Cortex of kidney (tissue), 1 donor: ENCODE results near the gene CD40LG.

Experiments
- DNase-seq: peaks from one replicate; lab custom pipeline; 2025; lab: John Stamatoyannopoulos, UW

Gene CD40LG

DNA sequence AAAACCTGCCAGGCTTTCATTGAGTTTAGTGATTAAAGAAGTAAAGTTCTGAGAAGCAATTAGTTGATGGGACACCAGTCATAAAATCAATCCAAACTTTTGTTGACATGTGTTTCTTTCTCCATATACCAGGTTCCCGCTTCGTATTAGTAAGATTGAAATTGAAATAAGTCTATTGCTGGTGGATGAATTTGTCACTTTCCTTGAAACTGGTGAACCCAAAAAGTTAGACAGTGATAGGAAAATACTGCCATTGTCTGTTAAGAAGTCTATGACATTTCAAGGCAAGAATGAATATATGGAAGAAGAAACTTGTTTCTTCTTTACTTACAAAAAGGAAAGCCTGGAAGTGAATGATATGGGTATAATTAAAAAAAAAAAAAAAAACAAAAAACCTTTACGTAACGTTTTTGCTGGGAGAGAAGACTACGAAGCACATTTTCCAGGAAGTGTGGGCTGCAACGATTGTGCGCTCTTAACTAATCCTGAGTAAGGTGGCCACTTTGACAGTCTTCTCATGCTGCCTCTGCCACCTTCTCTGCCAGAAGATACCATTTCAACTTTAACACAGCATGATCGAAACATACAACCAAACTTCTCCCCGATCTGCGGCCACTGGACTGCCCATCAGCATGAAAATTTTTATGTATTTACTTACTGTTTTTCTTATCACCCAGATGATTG lies at the start of gene CD40LG:
Gene CD40LG (plus strand): TSS at position 482 of the 684 bp plus-strand sequence. CDS start 91 bp downstream, at position 573.
- no peak for DNase-seq

DNA sequence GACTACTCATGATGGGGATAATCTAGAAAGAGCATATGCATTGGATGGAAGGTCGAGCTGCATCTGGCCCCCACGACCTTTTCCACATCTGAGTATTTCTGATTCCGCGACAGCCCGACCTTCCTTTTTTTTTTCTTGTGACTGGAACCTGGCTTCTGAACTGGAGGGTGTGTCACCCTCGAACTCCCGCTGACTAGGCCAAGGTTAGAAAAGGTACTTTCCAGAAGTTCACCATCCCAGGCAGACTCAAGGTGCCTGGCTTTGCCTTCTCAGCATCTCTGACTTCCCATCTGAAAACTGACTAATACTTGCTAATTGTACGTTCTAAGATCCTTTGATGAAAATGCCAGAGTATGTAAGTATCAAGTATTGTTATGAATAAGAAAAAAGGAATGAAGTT lies 49.3 kb upstream of the CD40LG start:
- DNase-seq, result no peak

DNA sequence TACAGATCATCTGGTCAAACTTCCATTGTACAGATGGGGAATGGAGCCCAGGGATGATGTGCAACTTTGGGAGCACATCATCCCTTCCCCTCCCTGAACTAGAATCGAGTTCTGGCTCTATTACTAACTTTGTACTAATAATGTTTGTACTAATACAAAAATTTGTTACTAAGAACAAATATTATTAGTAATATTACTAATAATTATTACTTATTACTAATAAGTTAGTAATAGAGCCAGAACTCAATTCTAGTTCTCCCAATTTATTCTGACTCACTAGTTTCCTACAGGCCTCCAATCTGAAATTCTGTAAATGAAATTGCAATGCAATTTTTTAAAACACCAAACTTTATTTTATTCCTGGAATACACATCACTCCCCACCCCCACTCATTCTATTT lies 47.9 kb upstream of the CD40LG start:
- no peak for DNase-seq

DNA sequence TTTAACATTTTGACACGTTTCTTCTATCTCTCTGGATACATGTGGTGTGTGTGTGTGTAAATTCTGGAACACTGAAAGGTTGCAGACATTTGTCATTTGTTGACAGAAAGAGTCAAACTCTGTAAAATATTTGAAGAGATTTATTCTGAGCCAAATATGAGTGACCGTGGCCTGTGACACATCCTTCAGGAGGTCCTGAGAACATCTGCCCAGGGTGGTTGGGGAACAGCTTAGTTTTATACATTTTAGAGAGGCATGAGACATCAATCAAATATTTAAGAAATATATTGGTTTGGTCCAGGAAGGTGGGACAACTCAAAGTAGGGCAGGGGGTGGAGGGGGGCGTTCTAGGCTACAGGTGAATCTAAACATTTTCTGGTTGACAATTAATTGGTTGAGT lies 40.7 kb upstream of the CD40LG start:
- no peak for DNase-seq

DNA sequence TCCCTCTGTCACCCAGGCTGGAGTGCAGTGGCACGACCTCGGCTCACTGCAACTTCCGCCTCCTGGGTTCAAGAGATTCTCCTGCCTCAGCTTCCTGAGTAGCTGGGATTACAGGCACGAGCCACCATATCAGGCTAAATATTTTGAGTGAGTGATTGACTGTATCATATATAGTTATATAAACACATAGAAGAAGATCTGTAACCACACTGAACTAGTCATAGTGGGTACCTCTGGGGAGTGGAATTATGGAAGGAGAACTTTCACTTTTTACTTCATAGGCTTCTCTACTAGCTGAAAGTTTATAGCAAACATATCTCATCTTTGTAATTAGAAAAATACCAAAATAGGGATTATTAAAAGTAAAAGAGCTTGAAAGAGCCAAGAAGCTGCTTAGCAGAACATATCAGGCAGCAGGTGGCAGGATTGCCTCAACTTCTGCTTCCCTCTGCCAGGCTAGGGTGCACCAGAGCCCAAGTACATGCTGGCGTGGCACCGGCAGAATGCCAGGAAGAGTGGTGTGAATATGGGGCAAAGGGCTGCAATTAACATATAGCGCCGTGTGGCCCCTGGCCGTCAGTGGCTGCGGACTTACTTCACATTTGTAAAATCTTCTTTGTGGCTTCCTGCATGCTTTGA lies 39.5 kb upstream of the CD40LG start:
- no peak for DNase-seq

DNA sequence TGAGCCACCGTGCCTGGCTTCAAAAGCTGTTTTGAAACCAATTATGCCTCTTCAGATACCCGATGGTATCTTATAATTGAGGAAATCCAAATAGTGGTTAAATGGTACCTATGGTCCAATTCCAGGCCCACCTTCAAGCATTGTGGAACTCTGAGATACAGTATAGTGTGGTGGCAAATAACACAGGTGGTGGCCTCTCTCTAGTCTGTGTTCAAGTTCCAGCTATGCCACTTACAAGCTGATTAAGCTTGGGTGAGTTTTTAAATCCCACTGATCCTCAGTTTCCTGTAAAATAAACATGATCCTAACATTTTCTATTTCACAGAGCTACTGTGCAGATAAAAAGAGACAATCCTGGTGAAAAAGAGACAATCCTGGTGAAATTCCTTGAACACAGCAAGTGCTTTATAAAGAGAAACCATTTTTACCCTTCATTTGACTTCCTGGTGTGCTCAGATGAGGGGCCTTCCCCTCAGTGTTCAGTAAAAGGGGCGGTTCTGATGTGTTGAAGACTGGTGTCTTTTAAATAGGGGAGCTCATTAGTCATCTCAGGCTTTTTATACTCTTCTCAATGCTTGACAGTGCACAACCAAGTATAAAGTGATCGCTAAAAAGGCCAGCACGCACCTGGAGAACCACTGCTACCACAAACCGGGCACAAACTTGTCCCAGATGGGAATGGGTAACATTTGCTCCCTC lies 30.8 kb upstream of the CD40LG start:
- DNase-seq, result no peak

DNA sequence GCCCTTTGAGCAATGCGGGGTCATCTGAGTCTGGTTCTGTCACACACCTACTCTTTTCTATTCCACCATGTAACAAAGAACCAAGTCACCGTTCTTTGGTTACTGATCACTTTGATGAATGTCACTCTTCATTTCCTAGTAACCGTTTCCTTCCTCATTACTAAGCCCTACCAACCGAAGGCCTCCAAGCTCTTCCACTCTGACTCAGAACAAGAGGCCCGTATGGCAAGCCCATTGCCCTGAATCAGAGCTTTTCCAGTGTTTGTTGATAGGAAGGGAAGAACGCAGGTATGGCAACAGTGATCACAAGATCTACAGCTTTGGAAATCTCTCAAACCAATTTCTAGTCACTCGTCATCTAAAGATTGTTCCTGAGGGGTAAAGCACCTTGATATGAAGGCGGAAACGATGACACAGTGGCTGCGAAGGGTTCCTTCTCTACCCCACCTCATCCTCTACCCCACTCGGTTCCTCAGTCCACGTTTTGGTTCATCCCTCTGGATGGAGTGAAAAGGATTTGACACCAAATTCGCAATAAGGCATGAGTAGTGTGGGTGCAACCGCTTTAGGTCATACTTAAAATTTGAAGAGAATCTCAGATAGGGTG lies 28.0 kb upstream of the CD40LG start:
- DNase-seq, result no peak

DNA sequence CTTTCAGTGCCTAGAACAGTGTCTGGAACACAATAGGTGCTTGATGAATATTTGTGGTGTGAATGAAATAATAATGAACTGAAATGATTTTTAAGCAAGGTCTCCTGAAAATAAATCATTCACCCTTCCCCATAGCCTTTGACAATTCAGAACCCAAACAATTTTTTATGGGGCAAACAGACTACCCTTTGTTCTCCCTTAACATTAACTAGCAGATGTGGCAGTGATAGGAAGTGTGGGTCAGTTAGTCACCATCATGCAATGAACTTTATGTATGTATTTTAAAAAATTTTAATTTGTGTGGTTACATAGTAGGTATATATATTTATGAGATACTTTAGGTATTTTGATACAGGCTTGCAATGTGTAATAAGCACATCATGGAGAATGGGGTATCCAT lies 27.2 kb upstream of the CD40LG start:
- no peak for DNase-seq

DNA sequence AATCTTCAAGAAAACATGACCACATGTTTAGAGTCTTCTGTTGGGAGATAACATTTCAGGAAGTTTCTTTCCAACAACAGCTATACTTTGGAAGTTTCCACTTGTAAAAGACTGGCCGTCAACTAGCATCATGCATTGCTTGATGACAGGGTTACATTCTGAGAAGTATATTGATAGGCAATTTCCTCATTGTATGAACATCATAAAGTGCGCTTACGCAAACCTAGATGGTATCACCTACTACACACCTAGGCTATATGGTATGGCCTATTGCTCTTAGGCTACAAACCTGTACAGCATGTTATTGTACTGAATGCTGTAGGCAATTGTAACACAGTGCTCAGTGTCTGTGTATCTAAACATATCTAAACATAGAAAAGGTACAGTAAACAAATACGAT lies 25.4 kb upstream of the CD40LG start:
- no peak for DNase-seq

DNA sequence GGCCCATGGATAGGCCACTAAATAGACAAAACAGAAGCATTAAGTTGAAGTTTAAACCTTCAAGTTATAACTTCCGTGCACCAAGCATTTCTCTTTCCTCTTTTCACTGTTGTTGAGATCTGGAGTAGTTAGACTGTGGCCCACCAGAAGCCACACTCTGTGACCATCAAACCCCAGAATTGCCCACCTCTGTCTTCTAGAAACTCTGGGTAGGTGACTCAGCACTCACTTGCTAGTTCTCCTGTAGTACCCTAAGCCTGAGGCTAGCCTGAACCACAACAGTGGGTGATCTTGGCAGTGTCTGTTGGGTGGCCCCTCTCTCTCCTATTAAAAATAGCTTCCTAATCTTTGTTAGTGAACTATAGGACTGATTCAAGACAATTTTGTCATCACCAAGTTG lies 24.6 kb upstream of the CD40LG start:
- DNase-seq, result no peak

DNA sequence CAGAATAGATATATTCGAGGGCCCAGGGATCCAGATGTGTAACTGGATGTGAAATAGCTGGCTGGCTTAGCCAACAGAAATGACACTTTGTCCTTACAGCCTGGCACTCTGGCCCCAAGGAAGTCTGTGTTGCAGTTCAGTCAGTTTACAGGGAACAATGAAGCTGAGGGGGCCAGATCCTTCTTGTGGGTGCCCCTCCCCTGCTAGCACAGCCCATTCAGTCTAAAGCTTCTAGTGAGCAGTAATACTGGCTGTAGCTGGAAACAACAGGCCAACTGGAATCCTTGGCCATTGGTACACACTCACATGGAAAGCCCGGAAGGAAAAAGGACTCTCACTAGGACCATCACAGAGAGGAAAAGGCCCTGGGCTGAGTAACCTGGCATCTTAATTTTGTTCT lies 22.7 kb upstream of the CD40LG start:
- DNase-seq, result no peak

DNA sequence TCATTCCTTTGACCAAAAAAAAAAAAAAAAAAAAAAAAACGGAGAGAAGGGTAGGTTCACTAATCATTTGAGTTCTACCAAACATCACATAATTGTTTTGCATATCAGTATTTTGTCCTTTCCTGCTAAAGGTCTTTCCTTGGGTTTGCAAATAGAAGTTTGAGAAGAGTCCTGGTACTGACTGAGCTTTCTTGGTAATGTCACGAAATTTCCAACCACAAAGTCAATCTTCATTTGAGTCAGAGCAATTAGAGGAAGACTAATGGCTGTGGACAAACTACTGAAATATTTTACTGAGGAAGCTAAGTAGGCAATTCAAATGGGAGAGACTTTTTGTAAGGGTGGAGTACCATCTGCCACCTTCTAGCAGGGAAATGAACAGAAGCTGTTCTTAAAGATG lies 21.7 kb upstream of the CD40LG start:
- no peak for DNase-seq

DNA sequence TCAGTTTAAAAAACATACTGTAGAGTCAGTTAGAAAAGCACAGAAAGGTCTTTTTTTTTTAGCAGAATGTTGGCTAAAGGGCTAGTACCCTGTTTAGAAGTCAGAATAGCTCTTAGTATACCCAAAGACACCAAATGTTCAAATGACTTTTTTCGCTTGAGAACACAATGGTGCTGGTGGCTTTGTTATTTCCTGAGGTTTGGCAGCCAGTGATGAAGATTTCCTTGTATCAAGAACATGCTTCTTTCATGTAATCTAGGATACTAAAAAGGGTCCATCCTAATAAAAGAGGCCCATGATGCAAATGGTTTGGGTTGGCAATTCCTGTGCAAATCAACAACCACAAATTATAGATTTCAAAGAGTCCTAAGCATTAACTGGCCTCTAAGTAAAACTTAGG lies 21.1 kb upstream of the CD40LG start:
- no peak for DNase-seq

DNA sequence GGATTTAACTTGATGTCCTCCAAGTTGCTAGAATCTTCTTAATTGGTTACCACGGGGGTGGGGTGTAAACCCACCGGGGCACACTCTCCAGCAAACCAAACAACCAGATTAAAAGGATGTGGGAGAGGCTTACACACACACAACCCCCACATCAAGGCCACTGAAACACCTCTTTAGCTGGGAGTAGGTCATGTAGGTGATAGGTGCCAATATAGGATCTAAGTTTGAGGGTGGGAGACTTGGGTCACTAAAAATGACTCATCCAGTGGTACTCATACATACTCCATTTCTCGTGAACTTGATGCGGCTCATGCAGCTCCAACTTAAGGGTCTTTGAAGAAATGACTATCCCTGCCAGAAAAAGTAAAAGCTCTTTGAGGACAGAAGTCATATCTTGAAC lies 20.5 kb upstream of the CD40LG start:
- no peak for DNase-seq

DNA sequence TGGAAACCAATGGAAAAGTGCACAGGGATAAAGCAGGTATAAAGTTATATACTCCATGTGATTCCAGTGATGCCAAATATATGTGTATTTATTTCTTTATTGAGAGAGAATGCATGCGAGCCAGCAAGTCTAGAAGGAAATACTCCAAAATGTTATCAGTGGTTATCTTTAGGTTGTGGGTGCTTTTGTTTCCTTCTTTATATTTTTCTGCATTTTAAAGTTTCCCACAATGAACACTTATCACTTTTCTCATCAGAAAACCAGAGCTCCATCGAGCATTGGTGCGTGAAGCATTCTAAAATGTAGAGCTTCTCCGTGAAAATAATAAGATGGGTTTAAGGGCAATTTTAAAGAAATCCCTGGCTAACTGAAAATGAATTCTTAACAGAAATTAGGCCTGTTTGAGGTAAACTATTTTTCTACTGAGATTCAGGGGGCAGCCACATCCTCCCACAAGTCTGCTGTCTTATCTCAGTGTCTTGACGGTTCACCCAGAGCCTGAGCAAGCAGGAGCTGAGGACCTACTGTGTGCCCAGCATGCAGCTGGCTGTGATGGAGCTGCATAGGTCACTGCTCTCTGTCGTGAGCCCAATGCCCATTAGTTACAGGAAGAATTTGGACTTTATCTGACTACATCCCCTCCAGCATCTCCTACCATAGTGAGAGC lies 18.7 kb upstream of the CD40LG start:
- DNase-seq, result no peak

DNA sequence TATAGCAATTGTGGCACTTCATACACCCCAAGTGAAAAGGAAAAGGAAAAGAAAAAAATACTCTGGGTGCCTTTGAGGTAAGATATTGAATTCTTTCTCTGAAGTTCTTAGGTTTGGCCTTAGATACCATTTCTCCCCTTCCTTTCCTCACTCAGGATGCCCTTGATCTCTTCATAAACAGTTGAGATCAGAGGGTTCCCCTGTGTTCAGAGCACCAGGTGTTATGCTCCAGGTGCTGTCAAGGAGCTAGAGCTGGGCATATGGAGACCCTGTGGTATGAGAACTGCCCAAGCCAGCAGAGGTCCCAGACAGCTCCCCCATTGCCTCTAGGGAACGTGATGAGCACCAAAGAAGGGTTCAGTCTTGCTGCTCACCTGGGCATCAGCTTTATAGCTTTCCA lies 17.1 kb upstream of the CD40LG start:
- DNase-seq, result no peak

DNA sequence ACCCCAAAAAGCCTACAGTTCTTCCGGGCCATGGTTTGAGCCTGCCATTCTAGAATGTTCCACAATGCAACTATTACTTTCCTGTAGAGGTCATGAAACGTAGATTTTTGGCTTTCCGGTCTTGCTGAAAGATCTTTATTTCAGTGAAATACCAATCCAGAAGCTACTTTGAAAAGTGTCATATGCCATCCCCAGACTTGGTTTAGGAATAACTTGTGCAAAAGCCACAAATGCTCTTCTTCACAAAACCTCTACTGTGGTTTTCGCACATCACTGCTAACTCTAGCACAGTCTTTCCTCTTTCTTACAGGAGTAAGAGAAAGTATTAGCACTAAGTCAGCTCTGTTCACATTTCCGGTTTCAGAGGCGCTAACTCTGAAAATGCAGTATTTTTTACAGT lies 12.7 kb upstream of the CD40LG start:
- no peak for DNase-seq

DNA sequence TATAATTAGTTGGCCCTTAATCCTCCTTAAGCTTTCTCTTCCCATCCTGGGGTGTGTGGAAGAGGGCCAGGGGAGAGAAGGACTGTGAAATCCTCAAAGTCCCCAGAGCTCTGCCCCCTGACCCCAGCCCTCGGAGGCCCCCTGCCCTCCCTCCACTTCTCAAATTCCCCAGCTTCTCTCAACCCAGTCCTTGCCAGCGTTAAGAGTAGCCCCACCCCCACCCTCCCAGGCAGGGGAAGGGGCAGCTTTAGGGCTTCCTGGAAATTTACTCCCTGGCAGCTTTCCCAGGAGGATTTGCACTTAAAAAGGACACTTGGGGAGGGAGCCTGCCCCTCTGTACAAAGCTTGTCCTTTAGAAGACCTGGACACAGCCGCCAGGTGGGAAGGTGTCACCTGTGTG lies 11.8 kb upstream of the CD40LG start:
- DNase-seq, result no peak

DNA sequence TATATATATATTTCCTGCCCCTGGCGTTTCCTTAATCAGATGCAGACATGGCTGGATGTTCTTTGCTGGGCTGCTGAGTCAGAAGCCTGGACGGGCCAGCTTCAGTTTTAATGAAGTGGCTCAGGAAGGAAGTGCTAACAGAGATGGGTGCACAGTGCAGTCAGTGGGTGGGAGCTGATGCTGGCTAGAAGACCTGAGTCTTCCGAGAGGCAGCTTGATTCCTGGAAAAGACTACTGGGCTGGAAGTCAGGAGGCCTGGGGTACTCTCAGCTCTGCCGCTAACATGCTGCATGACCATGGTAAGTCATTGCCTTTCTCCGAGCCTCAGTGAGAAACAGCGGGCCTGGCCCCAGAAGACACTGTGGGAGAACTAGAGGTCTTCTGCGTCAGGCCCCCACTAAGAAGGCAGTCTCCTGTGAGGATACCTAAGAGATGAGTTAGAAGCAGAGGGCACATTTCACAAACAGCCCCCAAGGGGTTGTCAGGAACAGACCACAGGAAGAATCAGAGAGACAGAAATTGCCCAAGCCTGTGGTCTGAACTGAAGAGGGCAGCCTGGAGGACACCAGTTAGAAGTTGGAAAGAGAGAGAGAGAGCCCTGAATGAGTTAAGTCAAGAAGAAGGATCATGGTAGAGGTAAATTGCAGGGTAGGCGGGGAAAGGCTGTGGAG lies 8.3 kb upstream of the CD40LG start:
- no peak for DNase-seq

DNA sequence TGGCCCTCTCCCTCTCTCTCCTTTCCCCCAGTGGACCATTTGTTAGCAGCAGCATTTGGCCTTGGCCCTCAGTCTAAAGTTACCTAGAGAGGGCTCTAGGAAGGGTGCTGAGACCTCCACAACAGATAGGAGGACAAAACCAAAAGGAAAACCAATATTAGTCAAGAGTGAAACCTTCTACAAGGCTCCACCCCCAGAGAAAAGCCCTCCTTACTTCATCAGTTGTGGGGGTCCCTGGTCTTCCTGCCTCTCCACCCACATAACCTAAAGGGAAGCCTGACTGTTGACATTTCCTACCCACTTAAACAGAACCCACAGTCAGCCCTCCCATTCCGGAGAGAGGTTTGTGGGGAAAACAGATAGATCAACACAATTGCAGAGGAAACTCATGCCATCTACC lies 4.7 kb upstream of the CD40LG start:
- no peak for DNase-seq

DNA sequence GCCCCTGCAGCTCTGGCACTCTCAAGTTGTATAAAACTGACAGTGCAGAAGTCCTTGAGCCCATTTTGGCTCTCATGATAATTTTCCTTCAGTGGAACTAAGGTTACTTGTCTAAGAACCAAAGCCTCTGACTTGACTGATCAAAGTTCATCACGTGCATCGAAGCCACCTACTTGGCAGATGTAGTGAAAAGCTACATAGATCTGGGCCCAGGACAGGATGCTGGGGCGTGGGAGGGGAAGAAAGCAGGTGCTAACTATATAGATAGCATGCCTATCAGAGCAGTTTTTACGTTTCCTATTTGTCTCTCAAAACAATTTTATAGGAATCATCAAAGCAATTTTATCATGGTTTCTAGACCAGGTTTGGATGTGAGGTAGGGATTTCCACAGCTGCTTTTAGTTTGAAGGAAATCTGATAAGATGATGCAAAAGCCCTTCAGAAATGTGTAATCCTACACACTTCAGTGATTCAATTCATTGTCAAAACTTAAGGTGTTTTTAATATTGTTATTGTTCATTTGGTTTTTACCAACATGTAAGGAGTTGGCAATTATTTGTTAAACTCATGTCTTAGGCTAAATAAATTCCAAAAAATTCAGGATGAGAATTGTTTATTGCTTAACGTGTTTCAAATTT lies 1.2 kb upstream of the CD40LG start:
- DNase-seq, result no peak
